Gastrocnemius medialis (tissue), 4 donors: Measurements from ENCODE around the gene PLEKHG7.

Source experiments
- POLR2A ChIP-seq, 2 donors: fragments of 450-650 bp; IDR thresholded peaks; one replicate each; pipeline ENCODE4 v1.6.1; 2017; ENCODE audit warnings: antibody characterized with exemption in 2 of 2, mild to moderate bottlenecking in 2 of 2, moderate library complexity in 2 of 2
- TF ChIP-seq, protein P1 (sequence below), 5 experiments: fragments of 450-650 bp in 3 of 5; fragments of 200-600 bp in 2 of 5; sonication (generic) in 2 of 5; IDR thresholded peaks in 4 of 5; conservative IDR thresholded peaks in 1 of 5; 1 replicate in 4 of 5; 2 replicates in 1 of 5; pipeline ENCODE4 v1.5.1; 2016 to 2019; ENCODE audit warnings: antibody characterized with exemption in 5 of 5, mild to moderate bottlenecking in 3 of 5, moderate library complexity in 3 of 5

DNA sequence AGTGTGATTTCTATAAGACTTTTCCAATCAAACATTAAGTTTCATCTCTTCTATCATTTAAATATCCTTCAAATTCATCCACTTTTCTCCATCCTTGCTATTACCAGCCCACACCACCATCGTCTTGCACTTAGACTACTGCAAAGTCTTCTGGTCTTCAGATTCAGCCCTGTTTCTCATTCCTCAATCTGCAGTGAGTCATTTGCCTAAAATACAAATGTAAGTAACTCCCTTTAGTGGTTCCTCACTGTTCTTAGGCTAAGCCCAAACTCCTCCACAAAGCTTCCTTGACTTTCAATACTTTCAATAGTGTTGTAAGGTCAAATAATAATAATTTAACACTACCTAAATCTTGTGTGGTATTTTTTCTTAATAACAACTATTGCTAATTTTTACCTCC is 83.3 kb downstream of the PLEKHG7 start:
- TF ChIP-seq, protein P1, sequence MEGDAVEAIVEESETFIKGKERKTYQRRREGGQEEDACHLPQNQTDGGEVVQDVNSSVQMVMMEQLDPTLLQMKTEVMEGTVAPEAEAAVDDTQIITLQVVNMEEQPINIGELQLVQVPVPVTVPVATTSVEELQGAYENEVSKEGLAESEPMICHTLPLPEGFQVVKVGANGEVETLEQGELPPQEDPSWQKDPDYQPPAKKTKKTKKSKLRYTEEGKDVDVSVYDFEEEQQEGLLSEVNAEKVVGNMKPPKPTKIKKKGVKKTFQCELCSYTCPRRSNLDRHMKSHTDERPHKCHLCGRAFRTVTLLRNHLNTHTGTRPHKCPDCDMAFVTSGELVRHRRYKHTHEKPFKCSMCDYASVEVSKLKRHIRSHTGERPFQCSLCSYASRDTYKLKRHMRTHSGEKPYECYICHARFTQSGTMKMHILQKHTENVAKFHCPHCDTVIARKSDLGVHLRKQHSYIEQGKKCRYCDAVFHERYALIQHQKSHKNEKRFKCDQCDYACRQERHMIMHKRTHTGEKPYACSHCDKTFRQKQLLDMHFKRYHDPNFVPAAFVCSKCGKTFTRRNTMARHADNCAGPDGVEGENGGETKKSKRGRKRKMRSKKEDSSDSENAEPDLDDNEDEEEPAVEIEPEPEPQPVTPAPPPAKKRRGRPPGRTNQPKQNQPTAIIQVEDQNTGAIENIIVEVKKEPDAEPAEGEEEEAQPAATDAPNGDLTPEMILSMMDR (IDR thresholded peaks at IDR 0.05 in 4 of 5, conservative IDR thresholded peaks at IDR 0.05 in 1 of 5): no peak
- TF ChIP-seq POLR2A (IDR thresholded peaks at IDR 0.05): no peak
